ENCODE results near the gene DCDC2C.

Gene DCDC2C

DNA sequence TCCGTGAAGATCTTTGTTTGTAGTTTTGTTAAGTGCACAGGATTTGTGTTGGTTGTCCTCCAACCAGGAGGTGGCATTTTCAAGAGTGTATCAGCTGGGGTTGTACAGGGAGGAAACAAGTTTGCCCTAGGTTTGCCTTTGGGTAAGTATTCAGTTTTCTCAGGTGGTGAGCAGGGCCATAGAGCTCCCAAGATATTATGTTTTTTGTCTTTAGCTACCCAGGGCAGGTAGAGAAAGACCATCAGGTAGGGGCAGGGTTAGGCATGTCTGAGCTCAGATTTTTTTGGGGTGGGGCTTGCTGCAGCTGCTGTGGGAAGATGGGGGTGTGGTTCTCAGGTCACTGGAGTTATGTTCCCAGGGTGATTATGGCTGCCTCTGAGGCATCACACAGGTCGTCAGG lies 191.6 kb downstream of the DCDC2C start:
- DNase-seq (ENCODE audit: low spot score) = no peak

Measured in germinal center (tissue), 1 donor.